DOHH2 (cell line): ENCODE measurements around the gene LHFPL6.

Source experiments
- H3F3A ChIP-seq: fragments of 200-600 bp; sonication (generic), shearing (Covaris generic); 2 replicates; pipeline ENCODE4 v1.6.0; 2016; ENCODE audit warnings: antibody characterized with exemption, mild to moderate bottlenecking; ENCODE audit not compliant: control insufficient read depth, insufficient read depth
- H3K27ac ChIP-seq: fragments of 200-600 bp; sonication (generic); 2 replicates; pipeline ENCODE4 v1.5.1; 2014; ENCODE audit warnings: low read depth, mild to moderate bottlenecking, low read length, moderate library complexity
- H3K27me3 ChIP-seq: fragments of 200-600 bp; sonication (generic); 2 replicates; pipeline ENCODE4 v1.6.1; 2014; ENCODE audit warnings: mild to moderate bottlenecking, low read length, mixed read lengths; ENCODE audit not compliant: control insufficient read depth
- H3K36me3 ChIP-seq: fragments of 200-600 bp; sonication (generic); 2 replicates; pipeline ENCODE4 v1.6.1; 2014; ENCODE audit warnings: mild to moderate bottlenecking, low read length, moderate library complexity, mixed read lengths; ENCODE audit not compliant: control insufficient read depth
- H3K4me1 ChIP-seq: fragments of 200-600 bp; sonication (generic); 2 replicates; pipeline ENCODE4 v1.6.1; 2014; ENCODE audit warnings: mild to moderate bottlenecking, low read length, mixed read lengths; ENCODE audit not compliant: control insufficient read depth
- H3K4me2 ChIP-seq: fragments of 200-600 bp; sonication (generic); 2 replicates; pipeline ENCODE4 v1.6.0; 2014; ENCODE audit warnings: mild to moderate bottlenecking, low read length, moderate library complexity
- H3K4me3 ChIP-seq: fragments of 200-600 bp; sonication (generic); 2 replicates; pipeline ENCODE4 v1.5.1; 2014; ENCODE audit warnings: mild to moderate bottlenecking, low read length, mixed read lengths
- H3K79me2 ChIP-seq: fragments of 200-600 bp; sonication (generic); 2 replicates; pipeline ENCODE4 v1.6.1; 2014; ENCODE audit warnings: mild to moderate bottlenecking, low read length, mixed read lengths; ENCODE audit not compliant: control insufficient read depth
- H3K9me2 ChIP-seq: fragments of 200-600 bp; sonication (generic); replicated peaks from 2 replicates; pipeline ENCODE4 v1.6.1; 2014; ENCODE audit warnings: mild to moderate bottlenecking, low read length, mixed read lengths; ENCODE audit not compliant: control insufficient read depth
- H3K9me3 ChIP-seq: fragments of 200-600 bp; sonication (generic); 2 replicates; pipeline ENCODE4 v1.6.1; 2014; ENCODE audit warnings: antibody characterized with exemption, low read length, mixed read lengths; ENCODE audit not compliant: control insufficient read depth, insufficient read depth
- H4K20me1 ChIP-seq: fragments of 200-600 bp; sonication (generic); 2 replicates; pipeline ENCODE4 v1.6.0; 2014; ENCODE audit warnings: low read depth, mild to moderate bottlenecking, antibody characterized with exemption, low read length, moderate library complexity; ENCODE audit not compliant: control insufficient read depth, insufficient read depth
- CTCF ChIP-seq: fragments of 200-600 bp; sonication (generic); IDR thresholded peaks from one replicate; pipeline ENCODE4 v1.5.1; 2014; ENCODE audit warnings: antibody characterized with exemption, mild to moderate bottlenecking, low read depth, low read length; ENCODE audit not compliant: poor library complexity, severe bottlenecking
- EZH2phosphoT487 ChIP-seq: fragments of 200-600 bp; sonication (generic); IDR thresholded peaks from 2 replicates; pipeline ENCODE4 v1.6.1; 2017; ENCODE audit warnings: borderline replicate concordance, mild to moderate bottlenecking, antibody characterized with exemption, low read length, moderate library complexity, mixed read lengths

The LHFPL6 gene

GRCh38 chr13:39336207-39336606 lies 266.8 kb downstream of the LHFPL6 start:
- H4K20me1 ChIP-seq: no peaks in the 10 kb centered on the region
- no peaks in the 10 kb centered on the region for H3K79me2 ChIP-seq
- no peaks in the 10 kb centered on the region for H3K9me2 ChIP-seq
- no peak overlapping the region for H3K27ac ChIP-seq
- H3F3A ChIP-seq: no peaks in the 10 kb centered on the region
- H3K9me3 ChIP-seq: no peaks in the 10 kb centered on the region
- TF ChIP-seq CTCF (no peak), EZH2phosphoT487 (no peak)
- no peak overlapping the region for H3K4me3 ChIP-seq
- H3K4me2 ChIP-seq: no peak overlapping the region
- peaks cover 3% of the 10 kb centered on the region; the same call in 1 of the 2 replicates for H3K36me3 ChIP-seq
- H3K4me1 ChIP-seq: no peaks in the 10 kb centered on the region
- no peaks in the 10 kb centered on the region for H3K27me3 ChIP-seq

GRCh38 chr13:39335721-39336120 lies 267.3 kb downstream of the LHFPL6 start:
- no peak overlapping the region for H3K4me2 ChIP-seq
- H3K4me3 ChIP-seq: no peak overlapping the region
- H4K20me1 ChIP-seq: no peaks in the 10 kb centered on the region
- no peaks in the 10 kb centered on the region for H3F3A ChIP-seq
- no peaks in the 10 kb centered on the region for H3K27me3 ChIP-seq
- no peaks in the 10 kb centered on the region for H3K4me1 ChIP-seq
- no peaks in the 10 kb centered on the region for H3K79me2 ChIP-seq
- TF ChIP-seq CTCF (no peak), EZH2phosphoT487 (no peak)
- no peaks in the 10 kb centered on the region for H3K9me3 ChIP-seq
- 0 out of 2 replicates have a peak, but pooled peaks cover under 1% of the 10 kb centered on the region for H3K9me2 ChIP-seq
- no peaks in the 10 kb centered on the region for H3K36me3 ChIP-seq
- no peak overlapping the region for H3K27ac ChIP-seq

- H3K4me3 ChIP-seq: no peak overlapping the region
- 0 out of 2 replicates have a peak, but pooled peaks cover 2% of the 10 kb centered on the region for H3K9me2 ChIP-seq
- H3K79me2 ChIP-seq: no peaks in the 10 kb centered on the region
- no peaks in the 10 kb centered on the region for H3K27me3 ChIP-seq
- TF ChIP-seq EZH2phosphoT487: no peak
- TF ChIP-seq CTCF: no peak
- H3K4me2 ChIP-seq: no peak overlapping the region
- no peaks in the 10 kb centered on the region for H3K36me3 ChIP-seq
- no peaks in the 10 kb centered on the region for H4K20me1 ChIP-seq
- H3K4me1 ChIP-seq: no peaks in the 10 kb centered on the region
- no peak overlapping the region for H3K27ac ChIP-seq
- H3K9me3 ChIP-seq: no peaks in the 10 kb centered on the region
- H3F3A ChIP-seq: no peaks in the 10 kb centered on the region
These were observed 272.5 kb downstream of the LHFPL6 start for GRCh38 chr13:39330504-39330903.

GRCh38 chr13:39329182-39329639 lies 273.8 kb downstream of the LHFPL6 start:
- Histone ChIP-seq H4K20me1 (no peaks in the 10 kb centered on the region), H3K27ac (no peak overlapping the region), H3F3A (no peaks in the 10 kb centered on the region), H3K4me1 (no peaks in the 10 kb centered on the region), H3K9me2 (0 out of 2 replicates have a peak, but pooled peaks cover 2% of the 10 kb centered on the region), H3K4me3 (no peak overlapping the region), H3K4me2 (no peak overlapping the region), H3K79me2 (no peaks in the 10 kb centered on the region), H3K9me3 (peaks cover 5% of the 10 kb centered on the region; the same call in 1 of the 2 replicates), H3K27me3 (no peaks in the 10 kb centered on the region), H3K36me3 (no peaks in the 10 kb centered on the region)
- TF ChIP-seq EZH2phosphoT487 (no peak), CTCF (no peak)
